ENCODE data around the gene NFATC4.

NFATC4 gene

DNA sequence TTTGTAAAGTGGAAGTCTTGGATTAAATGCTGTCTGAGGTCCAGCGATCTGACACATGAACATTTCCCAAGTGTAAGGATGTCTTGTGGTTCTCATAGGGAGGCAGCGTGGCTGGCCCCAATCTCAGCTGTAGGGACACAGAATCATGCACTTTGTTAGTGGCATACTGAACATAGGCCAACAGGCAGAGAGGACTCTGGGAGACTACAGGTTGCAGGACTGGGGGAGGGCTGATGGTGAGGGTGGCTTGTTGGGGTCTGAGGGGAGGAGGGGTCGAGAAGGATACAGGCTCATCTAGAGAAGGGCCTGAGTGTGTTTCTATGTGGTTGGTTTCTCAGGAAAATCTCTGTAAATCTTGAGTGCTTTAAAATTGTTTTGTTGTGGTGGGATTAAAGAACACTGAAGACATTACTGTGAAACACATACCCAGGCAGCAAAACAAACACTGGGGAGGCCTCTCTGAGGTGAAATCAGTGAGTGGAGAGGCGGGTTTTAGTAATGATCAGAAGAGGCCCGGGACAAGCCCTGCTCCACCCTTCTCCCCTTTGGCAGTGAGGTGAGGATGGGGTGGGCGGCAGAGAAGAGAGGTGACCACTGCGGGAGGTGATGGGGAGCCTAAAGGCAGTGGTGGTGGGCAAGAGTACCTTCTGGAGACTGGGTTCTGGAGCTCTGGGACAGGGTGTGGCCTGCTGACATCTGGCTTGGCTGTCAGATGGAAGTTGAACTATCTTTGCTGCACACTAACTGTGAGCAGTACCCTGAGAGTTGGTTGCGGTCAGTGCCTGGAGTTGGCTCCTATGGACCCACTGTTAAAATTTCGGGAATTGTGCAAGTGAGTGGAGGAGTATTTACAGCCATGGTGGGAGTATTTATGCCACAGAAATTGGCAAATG is 34.1 kb downstream of the NFATC4 start:
- TF ChIP-seq, protein P1, sequence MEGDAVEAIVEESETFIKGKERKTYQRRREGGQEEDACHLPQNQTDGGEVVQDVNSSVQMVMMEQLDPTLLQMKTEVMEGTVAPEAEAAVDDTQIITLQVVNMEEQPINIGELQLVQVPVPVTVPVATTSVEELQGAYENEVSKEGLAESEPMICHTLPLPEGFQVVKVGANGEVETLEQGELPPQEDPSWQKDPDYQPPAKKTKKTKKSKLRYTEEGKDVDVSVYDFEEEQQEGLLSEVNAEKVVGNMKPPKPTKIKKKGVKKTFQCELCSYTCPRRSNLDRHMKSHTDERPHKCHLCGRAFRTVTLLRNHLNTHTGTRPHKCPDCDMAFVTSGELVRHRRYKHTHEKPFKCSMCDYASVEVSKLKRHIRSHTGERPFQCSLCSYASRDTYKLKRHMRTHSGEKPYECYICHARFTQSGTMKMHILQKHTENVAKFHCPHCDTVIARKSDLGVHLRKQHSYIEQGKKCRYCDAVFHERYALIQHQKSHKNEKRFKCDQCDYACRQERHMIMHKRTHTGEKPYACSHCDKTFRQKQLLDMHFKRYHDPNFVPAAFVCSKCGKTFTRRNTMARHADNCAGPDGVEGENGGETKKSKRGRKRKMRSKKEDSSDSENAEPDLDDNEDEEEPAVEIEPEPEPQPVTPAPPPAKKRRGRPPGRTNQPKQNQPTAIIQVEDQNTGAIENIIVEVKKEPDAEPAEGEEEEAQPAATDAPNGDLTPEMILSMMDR (IDR thresholded peaks at IDR 0.05; ENCODE audit: insufficient read depth, low read depth, low read length, missing control alignments), result no peak
- no peak overlapping the region for H3K4me3 ChIP-seq (ENCODE audit: low read length)
- no peak for DNase-seq (ENCODE audit: low read depth)

DNA sequence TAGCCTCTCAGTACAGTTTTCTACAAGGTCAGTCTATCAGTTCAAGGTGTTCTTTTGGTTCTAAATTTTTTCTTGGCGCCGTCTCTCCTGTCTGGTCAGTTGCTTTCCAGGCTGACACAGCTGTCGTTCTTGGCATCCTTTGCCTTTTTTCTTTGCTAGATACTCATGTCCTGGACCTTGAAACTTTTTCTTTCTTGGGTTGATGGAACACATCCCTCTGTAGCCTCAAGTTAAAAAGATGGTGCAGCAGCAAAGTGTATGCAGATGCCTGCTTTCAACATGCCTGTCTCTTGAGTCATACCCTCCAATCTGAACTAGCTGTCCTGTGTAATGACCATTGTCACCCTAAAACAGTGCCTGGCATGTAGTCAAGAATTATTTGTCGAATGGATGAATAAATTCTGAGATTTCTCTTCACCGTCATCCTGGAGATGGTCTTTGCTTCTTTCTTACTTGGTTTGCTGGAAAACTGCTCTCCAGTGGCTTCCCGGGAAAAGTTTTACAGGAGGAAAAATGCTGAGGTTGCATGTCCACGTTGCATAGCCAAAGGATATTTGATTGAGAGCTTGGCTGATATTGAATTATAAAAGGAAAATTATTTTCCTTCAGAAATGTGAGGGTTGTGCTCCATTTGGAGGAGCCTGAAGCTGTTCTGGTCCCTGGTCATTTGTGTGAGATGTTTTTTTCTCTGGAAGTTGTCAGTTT is 35.5 kb downstream of the NFATC4 start:
- H3K4me3 ChIP-seq (ENCODE audit: low read length), result no peak overlapping the region
- TF ChIP-seq, protein P1 (IDR thresholded peaks at IDR 0.05; ENCODE audit: insufficient read depth, low read depth, low read length, missing control alignments), result no peak
- DNase-seq (ENCODE audit: low read depth), result peak; percentile 36

DNA sequence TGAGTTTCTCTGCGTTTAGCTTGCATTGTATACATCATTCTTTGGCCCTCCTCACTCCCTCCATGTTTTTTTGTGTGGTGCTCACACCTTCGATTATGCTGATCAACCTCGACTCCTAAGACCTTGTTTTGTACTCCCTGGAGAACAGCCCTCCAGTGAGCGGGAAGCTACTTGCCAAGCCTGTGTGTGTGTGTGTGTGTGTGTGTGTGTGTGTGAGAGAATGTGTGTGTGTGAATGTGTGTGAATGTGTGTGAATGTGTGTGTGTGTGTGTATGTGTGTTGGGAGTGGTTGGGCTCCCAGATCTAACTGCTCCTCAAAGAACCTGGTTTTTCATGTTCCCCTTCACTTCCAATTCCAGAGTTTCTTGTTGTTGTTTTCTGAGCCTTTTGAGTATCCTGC is 36.8 kb downstream of the NFATC4 start:
- DNase-seq (ENCODE audit: low read depth), result no peak
- no peak overlapping the region for H3K4me3 ChIP-seq (ENCODE audit: low read length)
- TF ChIP-seq, protein P1 (IDR thresholded peaks at IDR 0.05; ENCODE audit: insufficient read depth, low read depth, low read length, missing control alignments), result no peak

DNA sequence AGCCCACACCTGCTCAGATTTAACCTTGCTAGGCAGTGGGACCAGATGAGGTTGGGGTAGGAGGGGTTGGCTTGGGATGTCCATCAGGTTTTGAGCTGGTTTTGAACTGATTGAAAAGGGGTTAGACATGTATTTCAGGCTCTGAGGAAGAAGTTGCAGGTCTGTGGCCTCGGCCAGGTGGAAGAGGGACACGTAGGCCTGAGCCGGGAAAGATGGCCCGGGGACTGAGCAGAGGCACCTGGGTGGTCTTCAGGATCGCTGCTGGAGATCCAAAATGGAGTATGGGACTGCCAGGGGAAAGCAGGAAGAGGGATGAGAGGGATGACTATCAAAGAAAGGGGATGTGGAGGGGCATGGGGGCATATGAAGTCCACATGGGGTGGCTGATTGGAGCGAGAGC is 38.4 kb downstream of the NFATC4 start:
- TF ChIP-seq, protein P1 (IDR thresholded peaks at IDR 0.05; ENCODE audit: insufficient read depth, low read depth, low read length, missing control alignments), result no peak
- no peak for DNase-seq (ENCODE audit: low read depth)
- H3K4me3 ChIP-seq (ENCODE audit: low read length), result no peak overlapping the region

DNA sequence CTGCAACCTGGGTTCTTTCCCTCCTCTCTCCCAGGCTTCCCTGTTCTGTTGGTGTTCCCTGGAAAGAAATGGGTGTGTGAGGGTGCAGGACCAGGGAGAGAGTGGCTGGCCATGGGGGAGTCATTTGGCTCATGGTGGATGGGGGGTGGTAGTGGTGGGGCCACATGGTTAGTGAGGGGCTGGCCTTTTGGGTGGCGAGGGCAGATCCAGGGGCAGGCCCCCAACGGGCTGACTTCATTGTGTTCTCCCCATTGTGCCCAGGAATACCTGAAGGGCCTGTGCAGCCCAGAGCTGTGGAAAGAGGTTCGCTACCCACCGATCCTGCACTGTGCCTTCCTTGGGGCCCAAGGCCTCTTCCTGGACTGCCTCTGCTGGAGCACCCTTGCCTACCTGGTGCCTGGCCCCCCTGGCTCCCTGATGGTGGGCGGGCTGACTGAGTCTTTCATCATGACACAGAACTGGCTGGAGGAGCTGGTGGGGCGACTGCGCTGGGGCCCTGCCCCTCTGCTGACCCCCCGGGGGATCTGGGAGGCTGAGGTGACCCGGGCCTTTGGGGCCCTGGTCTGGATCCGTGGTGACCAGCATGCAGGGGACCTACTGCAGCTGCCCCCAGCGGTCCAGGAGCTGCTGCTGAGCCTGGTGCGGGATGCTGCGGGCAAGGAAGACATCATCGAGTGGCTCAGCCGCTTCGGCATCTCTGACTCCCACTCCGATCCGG is 39.8 kb downstream of the NFATC4 start:
- TF ChIP-seq, protein P1 (IDR thresholded peaks at IDR 0.05; ENCODE audit: insufficient read depth, low read depth, low read length, missing control alignments), result no peak
- DNase-seq (ENCODE audit: low read depth), result no peak
- H3K4me3 ChIP-seq (ENCODE audit: low read length), result no peak overlapping the region

DNA sequence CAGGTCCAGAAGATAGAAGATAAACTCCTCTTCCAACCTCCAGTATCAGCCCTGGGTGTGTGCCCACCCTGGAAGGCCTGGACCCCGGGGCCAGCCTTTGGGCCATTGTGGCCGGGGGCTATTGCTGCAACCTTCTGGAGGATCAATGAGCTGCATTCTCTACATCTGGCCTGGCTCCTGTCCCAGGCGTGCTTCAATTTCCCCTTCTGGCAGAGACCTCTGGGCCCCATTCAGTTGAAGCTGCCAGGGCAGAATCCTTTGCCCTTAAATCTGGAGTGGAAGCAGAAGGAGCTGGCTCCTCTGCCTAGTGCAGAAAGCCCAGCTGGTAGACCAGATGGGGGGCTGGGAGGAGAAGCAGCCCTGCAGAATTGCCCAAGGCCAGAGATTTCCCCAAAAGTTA is 40.8 kb downstream of the NFATC4 start:
- TF ChIP-seq, protein P1 (IDR thresholded peaks at IDR 0.05; ENCODE audit: insufficient read depth, low read depth, low read length, missing control alignments), result no peak
- no peak for DNase-seq (ENCODE audit: low read depth)
- no peak overlapping the region for H3K4me3 ChIP-seq (ENCODE audit: low read length)
